ENCODE measurements around the gene SETDB1.

Gene SETDB1

DNA sequence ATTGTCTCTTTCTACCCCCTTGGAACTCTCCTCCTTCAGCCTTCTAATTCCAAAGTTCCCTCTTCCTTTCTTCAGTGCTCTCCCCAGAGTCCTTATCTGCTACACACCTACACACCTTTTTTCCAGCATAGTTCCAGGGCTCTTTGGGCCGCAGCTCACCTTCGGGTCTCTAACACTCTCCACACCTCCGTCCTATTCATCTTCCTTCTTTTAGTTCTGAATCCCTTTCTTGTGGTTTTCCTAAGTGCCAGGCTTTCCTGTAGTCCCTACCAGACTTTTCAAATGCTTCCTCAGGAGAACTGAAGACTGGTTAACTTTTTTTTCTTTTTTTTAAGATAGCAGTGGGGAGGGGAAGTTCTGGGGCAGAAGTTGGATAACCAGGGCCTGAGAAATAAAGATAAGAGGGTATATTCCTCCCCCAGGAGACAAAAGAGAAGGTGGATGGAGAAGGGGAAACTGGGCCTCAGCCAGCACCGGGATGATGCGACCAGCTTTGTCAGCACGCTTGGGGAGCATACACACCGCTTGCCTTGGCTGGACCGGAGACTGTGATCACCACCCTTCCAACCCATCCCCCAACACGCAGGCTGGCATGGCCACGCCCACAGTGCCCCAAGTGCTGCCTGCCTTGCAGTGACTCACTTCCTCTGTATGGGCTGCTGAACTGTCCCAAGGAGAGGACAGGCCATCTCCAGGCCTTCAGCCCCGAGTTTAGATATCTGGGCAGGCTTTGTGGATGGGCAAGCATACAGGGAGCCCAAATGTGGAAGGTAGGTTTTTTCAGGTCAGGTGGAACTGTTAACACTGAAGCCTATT, 50.9 kb downstream of the SETDB1 start:
- DNase-seq = peak; percentile 68

- peak; percentile 84 for DNase-seq
Observed at GRCh38 chr1:150979092-150980056, 53.2 kb downstream of the SETDB1 start.

GRCh38 chr1:150981177-150981804, 55.1 kb downstream of the SETDB1 start:
- no peak for DNase-seq

DNA sequence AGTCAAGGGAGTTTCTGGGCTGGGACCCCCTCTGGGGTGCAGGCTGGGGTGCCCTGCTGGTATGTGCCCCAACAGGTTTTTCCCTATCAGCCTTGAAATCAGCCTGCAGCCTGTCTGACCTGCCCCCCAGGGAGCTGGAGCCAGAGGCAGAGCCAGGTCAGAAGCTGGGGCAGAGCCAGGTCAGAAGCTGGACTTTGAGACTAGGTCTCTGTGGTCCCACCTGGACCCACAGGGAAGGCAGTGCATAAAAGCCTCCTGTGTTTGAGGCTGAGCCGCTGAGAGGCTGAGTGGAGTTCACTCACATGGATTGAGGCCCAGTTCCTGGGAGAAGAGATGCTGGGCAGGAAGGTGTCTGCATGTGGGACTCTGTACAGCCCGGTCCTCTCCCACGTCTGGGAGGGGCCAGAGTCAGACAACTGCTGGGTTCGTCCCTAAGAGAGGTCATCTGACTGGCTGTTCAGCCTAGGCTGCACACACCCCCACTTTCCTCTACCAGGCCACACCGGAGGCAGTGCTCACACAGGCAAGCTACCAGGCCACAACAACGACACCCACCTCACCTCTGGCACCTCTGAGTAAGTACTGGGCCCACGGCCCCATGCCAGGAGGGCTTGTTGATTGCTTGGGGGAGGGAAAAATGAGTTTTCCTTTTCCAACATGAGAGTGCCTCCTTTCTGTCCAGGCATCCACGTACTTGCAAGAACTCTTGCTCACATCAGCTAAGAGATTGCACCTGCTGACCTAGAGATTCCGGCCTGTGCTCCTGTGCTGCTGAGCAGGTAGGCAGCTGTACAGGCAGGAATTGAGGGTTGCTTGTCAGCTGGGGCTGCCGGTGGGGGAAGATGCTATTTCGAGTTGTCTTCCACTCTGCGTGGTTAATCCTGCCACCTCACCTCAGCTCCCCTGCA, 55.9 kb downstream of the SETDB1 start, which contains the start of gene ANXA9:
TSS of gene ANXA9 (plus strand) at position 488 of the 908 bp plus-strand sequence. CDS start 814 bp downstream, outside the sequence.
- DNase-seq = no peak

DNA sequence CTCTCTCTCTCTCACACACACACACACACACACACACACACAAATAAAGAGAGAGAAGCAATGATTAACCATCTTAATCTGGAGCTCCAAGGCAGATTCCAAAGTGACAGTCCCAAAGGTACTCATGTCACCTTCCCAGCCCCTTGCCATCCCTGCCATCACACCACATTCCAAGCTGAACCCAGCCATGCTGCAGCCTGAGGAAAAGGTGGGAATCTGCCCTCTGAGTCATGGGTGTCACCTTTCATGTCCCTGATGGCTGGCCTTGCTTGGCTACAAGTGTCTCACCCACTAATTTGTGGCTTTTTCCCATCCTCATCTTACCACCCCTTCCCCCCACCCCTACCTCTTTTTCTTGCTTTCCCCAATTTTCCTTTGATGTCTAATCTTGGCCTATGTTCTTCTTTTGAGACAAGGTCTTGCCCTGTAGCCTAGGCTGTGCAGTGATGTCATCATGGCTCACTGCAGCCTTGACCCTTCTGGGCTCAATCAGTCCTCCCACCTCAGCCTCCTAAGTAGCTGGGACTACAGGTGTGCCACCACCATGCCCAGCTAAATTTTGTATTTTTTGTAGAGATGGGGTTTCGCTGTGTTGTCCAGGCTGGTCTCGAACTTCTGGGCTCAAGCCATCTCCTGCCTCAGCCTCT, 59.1 kb downstream of the SETDB1 start:
- DNase-seq = no peak

DNA sequence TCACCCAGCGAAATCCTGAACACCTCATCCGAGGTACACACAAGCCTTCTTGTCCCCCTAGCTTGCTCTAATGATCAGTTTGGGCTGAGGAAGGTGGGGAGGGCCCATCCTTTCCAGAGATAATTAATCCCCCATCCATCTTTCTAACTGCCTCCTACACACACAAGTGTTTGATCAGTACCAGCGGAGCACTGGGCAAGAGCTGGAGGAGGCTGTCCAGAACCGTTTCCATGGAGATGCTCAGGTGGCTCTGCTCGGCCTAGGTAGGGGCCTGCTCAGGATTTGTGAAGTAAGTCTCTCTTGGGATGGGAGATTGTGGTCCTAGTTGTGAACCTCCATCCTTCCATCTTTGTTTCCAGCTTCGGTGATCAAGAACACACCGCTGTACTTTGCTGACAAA, 61.8 kb downstream of the SETDB1 start:
- no peak for DNase-seq

DNA sequence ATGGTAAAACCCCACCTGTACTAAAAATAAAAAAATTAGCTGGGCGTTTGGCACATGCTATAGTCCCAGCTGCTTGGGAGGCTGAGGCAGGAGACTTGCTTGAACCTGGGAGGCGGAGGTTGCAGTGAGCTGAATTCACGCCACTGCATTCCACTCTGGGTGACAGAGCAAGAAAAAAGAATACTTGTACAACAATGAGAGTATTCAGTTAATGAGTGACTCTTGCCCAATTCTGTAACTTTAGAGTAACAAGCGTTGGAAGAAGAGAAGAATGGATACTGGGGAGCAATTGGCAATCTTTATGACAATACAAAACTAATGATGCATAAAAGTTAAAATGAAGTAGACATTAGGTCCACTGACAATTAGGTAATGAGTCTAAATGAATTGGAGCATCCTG, 66.5 kb downstream of the SETDB1 start:
- DNase-seq = no peak

DNA sequence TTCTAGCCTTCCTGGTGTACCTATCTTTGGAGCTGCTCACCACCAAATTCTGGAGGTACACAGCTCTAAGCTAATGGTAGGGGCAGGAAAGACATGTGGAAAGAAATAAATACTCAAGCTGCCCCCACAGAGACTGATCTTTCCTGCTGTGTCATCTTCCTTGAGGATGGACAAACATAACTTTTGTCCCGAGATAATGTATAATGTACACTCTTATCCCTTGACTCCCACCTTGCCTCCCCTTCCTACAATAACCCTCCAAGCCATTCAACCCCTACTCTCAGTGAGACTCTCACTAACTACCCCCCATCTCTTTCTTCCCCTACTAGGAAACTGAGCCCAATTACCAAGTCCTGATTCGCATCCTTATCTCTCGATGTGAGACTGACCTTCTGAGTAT, 68.1 kb downstream of the SETDB1 start:
- DNase-seq = no peak

DNA sequence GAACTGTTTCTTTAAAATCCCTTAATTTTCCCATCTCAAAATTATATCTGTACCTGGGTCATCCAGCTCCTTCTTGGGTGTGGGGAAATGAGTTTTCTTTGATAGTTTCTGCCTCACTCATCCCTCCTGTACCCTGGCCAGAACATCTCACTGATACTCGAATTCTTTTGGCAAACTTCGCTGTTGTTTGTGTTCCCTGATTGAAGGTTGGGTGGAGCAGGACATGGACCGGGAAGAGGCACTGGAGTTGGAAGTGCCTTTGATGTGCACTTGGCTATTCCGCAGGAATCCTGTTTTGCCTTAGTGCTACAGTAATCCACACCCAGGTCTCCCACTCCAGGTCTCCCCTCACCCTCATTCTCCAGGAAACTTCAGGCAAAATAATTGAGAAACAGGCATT, 69.3 kb downstream of the SETDB1 start:
- DNase-seq = no peak

GRCh38 chr1:150995896-150996295, 69.7 kb downstream of the SETDB1 start:
- DNase-seq = no peak

- DNase-seq = no peak
Observed at GRCh38 chr1:150997126-150997872, 71.1 kb downstream of the SETDB1 start.

DNA sequence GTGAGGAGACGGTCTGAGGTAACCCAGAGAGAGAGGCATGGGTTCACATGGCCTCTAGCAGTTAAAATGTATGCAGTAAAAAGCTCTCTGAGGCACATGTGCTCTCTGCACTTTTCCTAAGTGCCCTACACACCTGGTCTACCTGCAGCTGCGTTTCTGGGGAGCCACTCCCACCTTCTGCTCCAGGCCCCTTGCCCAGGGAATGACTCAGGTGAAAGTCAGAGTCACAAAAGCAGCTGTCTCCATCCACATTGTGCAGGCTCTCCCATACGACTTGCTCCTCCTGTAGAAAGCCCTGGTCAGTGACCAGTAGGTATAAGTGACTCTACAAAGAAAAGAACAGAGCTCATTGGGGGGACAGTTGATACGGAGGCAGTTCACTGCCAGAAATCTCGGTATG, 71.8 kb downstream of the SETDB1 start:
- no peak for DNase-seq

GRCh38 chr1:150999051-150999674, 73.0 kb downstream of the SETDB1 start:
- DNase-seq = no peak

DNA sequence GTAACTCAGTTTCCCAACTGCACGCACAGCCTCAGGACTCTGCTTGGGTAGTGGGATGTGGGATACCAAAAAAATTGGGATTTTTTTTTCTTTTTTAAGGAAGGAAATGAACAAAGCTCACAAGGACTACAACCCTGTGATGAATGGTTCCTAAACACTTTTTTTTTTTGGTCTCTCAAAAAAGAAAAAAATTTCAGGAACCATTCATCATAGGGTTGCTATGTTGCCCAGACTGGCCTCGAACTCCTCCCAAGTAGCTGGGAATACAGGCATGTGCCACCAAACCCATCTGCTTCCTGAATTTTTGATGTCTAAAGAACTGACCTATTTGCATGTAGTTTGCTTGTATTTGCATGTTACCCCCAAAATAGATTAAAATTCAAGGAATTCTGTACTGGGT, 73.8 kb downstream of the SETDB1 start:
- DNase-seq = no peak

- no peak for DNase-seq
Observed at GRCh38 chr1:151000408-151000807, 74.2 kb downstream of the SETDB1 start.

- DNase-seq = no peak
Observed at GRCh38 chr1:151001602-151002001, 75.4 kb downstream of the SETDB1 start.

DNA sequence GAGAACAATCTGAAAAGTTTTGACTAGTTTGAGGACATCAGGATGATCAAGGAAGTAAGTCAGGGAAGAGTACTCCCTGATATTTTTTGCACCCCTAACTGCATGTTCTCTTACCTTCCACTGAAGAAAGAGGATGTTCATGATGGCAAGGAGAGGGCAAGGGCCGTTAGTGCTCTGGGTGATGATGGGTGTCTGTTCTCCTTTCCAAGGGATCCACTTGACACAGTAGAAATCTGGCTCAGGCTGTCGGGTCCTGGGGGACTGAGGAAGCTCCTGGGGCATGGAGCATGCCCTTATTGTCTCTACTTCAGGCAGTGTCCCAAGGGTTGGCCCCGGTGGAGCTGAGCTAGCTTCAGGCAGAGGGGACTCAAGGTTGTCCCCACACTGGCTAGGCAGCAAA, 75.9 kb downstream of the SETDB1 start:
- DNase-seq = no peak

- DNase-seq = no peak
Observed at GRCh38 chr1:151002611-151003010, 76.4 kb downstream of the SETDB1 start.

DNA sequence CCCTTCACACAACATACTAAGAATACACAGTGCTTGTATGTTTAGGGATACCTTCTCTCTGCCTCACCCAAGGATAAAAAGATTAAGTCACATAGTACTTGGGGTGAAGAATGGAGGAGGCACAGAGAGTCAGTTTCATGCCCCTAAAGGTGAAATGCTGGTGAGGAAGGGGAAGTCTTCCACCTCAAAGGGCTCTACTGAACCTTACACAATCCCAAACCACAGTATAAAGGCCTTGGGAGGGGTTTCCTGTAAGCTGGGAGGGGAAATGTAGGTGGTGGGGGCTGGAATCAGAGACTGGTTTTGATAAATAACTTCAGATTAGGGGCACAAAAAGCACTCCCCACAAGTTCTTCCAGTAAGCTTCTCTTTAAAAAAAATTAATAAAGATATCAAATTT, 77.0 kb downstream of the SETDB1 start:
- DNase-seq = no peak

- DNase-seq = no peak
Observed at GRCh38 chr1:151005729-151006319, 79.7 kb downstream of the SETDB1 start.
